ENCODE results near the gene HOXB4.

HOXB4 gene

DNA sequence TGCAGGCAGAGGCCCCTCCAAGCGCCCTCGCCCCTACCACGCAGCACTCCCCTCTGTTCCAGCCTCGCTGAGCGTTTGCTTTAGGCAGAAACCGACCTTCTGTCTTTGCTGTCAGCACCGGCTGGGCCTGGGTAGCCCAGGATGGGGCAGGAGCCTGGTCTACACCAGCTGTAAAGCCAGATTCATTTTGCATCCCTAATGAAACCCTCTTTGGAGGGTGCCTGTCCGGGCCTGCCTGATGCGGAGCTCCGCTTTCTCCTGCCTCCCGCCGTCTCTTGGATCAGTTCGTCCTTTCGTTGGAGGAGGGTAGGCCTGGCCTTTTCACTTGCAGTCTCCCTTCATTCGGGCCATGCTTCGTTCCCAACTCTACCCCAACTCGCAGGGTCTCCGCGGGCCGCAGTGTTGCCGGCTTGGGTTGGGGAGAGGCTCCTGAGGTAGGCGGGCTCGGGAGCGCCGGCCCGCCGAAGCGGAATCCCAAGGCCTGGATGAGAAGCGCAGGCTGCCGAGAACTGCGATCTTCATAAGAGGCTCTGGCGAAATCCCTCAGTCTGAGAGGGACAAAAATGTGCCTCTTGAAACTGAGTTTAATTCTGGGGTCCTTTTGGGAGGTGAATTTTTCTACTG, 41.8 kb upstream of the HOXB4 start:
- DNase-seq (ENCODE audit: low read depth in 1 of 2, low spot score in 1 of 2): no peak
- no peak for TF ChIP-seq JUND (IDR thresholded peaks at IDR 0.05; ENCODE audit: low read depth)
- in situ Hi-C loops (cut with HindIII; ENCODE audit: low pct_unique_long_range_greater_than_20kb, low sequenced_read_pairs): no loop called here

DNA sequence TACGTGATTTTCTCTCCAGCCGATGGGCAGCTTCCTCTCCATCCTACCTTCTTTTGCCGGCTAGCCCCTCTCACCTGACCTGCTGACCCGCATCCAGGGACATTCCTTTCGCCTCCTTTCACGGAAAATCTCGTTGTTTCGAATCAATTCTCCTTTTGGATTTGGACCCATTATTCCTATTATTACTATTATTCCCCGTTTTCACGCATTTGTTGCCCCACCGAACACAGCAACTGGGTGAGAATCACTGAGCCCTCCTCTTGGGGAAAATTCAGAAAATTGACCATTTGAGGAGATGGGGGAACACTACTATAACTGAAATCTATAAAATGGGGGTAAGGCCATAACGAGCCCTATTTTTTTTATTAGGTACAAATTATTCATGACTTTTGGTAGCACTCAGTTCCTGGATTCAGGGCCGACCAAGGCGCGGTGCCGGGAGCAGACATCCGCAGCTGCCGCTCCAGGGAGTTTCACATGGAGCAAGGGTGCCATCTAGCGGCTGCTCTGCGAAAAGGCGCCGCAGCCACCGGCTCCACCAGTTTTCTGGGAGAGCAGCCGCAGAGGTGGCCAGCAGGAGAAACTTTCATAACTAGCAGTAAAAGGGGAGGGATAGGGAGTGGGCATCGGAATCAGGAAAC, 40.2 kb upstream of the HOXB4 start:
- no peak for TF ChIP-seq JUND (IDR thresholded peaks at IDR 0.05; ENCODE audit: low read depth)
- DNase-seq (ENCODE audit: low read depth in 1 of 2, low spot score in 1 of 2): peak; percentile 89 to 100
- in situ Hi-C loops (cut with HindIII; ENCODE audit: low pct_unique_long_range_greater_than_20kb, low sequenced_read_pairs): no loop called here

DNA sequence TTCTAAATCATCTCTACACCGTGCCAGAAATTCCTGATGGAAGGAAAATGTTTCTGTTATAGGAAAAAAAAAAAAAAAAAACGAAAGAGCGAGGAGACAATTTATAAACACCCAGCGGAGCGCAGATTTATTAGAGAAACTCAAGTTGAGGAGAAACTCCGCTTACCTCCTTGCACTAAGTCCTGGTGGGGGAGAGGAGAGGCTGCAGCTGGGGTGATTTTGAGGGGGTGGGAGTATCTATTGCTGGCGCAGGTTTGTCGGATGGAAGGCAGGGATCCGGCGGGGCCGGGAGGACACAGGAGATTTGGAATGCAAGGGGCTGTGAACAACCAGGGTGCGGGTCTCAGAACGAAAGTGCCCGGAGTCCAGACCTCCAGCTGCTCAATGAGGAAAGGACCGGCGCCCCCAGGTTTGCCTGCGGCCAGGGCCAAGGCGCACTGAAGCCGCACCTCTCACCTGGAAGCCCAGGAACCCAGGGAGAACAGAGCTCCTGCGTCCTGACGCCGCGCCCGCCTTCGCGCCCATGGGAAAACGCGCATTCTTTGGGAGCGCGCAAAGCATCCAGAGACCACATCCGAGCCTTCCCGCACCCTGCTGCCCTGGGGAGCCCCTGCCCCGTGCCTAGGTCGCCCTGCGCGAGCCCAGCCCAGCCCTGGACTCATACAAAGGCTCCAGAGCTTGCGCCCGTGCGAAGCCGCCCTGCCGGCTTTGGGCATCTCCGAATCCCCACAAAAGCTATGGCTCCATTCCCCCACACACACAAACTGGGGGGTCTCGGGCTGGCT, 39.5 kb upstream of the HOXB4 start:
- in situ Hi-C loops (cut with HindIII; ENCODE audit: low pct_unique_long_range_greater_than_20kb, low sequenced_read_pairs): no loop called here
- TF ChIP-seq JUND (IDR thresholded peaks at IDR 0.05; ENCODE audit: low read depth): no peak

DNA sequence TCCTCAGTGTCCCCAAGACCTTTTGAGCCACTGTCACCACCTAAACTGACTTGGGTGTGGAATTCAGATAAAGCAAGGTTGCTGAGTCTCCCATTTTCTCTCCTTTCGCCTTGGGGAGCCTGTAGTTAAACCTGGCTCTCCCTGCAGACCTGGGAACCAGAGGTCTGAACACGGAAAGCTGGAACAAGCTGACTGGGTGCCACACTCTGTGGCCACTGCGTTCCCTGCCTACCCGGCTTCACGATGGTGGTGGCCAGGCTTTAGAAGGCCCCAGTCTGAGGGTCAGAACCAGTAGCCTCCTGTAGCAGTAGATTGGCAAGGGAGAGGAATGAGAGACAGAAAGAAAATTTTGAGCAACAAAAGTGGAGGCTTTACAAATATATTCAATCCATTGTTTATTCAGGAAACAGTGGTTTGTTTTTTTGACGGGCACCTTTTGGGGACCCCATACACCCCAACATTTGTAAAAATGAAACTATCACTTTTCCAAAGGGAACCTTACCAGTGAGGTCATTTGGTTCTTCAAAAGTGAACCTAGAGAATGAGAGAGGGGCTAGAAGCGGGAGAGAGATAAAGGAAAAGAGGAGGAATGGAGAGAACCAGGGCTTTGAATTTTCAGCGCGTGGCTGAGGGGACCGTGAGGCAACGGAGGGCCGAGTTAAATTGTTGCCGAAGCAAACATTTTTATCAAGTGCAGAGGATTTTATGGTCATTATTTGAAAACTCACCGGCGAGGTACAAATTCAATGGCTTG, 38.7 kb upstream of the HOXB4 start:
- in situ Hi-C loops (cut with HindIII; ENCODE audit: low pct_unique_long_range_greater_than_20kb, low sequenced_read_pairs): no loop called here
- no peak for TF ChIP-seq JUND (IDR thresholded peaks at IDR 0.05; ENCODE audit: low read depth)
- DNase-seq (ENCODE audit: low read depth in 1 of 2, low spot score in 1 of 2): no peak

More for the DNA sequence above, 39.5 kb upstream of the HOXB4 start:
- no peak for DNase-seq (ENCODE audit: low read depth in 1 of 2, low spot score in 1 of 2)

DNA sequence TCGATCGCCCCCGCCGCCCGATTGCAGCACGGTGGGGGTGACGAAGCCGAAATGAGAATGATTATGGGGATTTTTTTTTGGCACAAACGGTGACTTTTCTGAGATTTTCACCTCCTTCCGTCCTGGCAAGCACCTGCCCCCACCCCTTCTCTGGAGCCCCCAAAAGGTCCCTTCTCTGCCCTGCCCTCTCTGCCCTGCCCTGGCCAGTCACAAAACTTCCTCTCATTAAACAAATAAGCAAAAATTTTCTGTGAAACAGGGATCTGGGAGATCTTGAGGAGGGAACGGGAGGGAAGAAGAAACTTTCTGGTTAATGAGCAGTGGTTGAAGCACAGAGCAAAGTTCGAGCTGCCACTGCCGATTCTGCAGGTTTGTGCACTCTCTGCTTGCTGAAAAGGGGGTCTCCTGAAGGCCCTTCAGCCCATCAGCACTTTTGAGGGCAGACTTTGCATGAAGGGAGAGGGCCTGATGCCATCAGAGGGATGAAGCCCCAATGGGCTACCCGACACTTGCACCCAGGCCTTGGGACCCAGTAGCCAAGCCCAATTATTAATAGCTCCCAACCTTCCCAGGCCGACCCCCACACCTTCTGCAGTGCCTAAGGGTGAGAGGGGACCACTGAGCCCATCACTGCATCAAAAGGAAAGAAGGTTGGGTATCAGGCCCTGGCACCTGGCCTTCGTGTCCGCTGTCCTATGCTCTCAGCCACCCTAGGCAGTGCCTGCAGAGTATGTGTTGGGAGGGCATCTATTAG, 38.0 kb upstream of the HOXB4 start:
- in situ Hi-C loops (cut with HindIII; ENCODE audit: low pct_unique_long_range_greater_than_20kb, low sequenced_read_pairs): no loop called here
- TF ChIP-seq JUND (IDR thresholded peaks at IDR 0.05; ENCODE audit: low read depth): no peak
- no peak for DNase-seq (ENCODE audit: low read depth in 1 of 2, low spot score in 1 of 2)

DNA sequence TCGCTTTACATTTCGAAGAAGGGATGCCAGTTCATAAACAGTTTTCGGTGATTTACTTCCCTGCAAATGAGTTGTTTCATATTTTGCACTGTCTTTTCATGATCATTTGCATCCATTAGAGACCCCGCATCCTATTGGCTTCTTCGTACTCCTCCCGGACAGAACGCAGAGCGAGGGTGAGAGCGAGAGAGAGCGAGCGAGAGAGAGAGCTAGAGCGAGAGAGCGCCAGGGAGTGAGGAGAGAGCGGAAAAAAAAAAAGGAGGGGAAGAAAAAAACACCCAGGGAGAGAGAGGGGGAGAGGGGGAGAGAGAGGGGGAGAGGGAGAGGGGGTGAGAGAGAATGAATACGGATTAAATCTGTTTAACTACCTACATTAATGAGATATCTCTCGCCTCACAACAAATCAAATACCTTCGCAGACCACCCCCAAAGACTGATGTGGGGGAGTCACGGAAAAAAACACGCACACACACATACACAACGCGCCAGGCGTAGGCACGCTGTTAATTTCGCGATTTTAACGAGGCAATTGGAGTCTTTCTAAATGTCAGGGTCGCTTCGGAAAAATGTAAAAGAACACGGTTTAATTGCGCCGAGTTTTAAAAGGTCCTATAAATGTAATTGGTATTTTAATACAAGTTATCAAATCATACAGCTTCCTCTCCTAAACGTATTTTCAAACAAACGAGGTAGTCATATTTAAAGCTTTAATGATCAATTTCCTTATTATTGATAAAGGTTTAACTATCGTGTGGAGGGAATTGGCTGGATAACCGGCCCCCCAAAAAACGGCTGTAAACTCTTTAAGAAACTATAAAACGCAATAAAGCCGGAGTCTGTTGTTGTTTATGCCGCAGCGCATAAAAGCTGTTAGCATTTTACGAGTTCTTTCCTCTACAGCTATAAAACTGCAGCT, 37.2 kb upstream of the HOXB4 start, which contains the start of gene HOXB8:
HOXB8 (minus strand) TSS at position 246 of the 916 bp plus-strand sequence. CDS start 588 bp downstream, outside the sequence.
- no peak for DNase-seq (ENCODE audit: low read depth in 1 of 2, low spot score in 1 of 2)
- in situ Hi-C loops (cut with HindIII; ENCODE audit: low pct_unique_long_range_greater_than_20kb, low sequenced_read_pairs): no loop called here
- TF ChIP-seq JUND (IDR thresholded peaks at IDR 0.05; ENCODE audit: low read depth): no peak

DNA sequence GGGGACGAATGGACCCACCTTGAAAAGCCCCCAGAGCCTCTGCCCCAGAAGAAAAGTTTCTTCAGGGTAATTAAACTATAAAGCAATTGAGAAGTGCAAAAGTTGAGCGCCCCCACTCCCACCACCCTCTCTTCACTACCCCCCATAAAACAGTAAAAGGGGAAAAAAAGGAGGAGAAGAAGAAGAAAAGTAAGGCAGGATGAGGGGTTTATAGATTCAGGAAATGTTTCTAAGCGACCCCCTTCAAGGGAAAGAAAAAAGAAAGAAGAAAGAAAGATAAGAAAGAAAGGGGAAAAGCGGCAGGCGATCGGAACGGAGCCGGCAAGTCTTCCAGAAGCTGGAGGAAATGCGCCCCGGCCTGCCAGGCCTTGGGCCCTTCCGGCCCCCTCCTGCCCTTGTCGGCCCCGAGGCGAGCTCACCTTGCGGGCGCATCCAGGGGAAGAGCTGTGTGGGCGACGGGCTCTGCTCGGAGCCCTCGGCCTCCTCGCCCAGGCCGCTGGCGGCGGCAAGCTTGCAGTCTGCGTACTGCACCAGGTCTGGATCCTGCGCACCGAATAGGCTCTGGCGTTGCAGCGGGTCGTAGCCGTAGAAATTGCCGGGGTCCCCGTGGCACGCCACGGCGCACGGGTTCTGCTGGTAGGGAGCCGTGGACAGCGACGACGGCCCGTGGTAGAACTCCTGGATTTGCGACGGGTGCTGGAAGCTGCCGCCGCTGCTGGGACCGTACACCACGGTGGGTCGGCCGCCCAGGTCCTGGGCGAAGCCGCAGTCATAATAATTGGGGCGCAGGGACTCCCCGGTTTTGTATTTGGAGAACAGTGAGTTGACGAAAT, 35.9 kb upstream of the HOXB4 start:
- DNase-seq (ENCODE audit: low read depth in 1 of 2, low spot score in 1 of 2): no peak
- in situ Hi-C loops (cut with HindIII; ENCODE audit: low pct_unique_long_range_greater_than_20kb, low sequenced_read_pairs): no loop called here

DNA sequence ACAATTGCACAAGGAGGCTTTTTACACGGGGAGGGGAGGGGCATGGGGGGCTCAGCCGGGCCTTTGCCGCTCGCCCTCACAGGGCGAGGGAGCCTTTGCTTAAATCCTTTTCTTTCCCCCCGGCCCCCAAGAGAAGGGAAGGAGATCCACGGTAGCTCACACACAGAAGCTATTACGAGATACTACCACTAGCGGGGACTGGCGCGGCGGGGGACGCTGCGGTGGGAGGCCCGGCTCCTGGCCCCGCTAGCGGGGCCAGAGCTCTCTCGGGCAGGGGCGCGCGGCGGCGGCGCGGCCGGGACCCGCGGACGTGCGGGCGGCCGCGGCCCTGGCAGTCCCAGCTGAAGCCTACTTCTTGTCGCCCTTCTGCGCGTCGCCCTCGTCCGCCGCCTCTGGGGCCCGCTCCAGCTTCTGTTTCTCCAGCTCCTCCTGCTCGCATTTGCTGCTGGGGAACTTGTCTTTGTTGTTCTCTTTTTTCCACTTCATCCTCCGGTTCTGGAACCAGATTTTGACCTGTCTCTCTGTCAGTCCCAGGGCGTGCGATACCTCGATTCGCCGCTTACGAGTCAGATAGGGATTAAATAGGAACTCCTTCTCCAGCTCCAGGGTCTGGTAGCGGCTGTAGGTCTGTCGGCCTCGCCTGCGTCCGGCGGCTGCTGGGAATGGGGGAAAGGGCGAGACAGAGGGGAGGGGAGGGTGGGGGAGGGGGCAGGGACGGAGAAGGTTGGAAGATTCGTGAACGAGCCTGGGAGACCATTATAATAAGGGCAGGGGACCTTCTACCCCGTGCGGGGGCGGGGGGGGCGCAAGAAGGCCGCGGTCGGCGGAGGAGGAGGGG, 34.9 kb upstream of the HOXB4 start:
- in situ Hi-C loops (cut with HindIII; ENCODE audit: low pct_unique_long_range_greater_than_20kb, low sequenced_read_pairs): no loop called here

More for the DNA sequence above, 35.9 kb upstream of the HOXB4 start:
- no peak for TF ChIP-seq JUND (IDR thresholded peaks at IDR 0.05; ENCODE audit: low read depth)

DNA sequence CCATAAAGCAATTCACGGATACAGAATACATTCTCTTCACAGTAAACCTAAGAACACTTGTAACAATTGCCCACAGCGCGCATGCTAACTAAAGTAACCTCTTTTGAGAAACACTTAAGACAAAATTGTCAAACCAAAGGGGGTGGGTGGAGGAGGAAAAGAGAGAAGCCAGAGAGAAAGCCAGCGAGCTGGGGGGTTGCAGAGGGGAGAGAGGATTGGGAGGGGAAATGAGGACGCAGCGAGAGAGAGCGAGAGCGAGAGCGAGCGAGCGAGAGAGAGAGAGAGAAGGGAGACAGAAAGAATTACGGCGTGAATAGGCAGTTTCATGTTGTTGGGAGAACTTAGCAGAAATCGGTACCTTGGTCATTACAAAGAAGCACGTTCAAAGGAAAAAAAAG, 34.3 kb upstream of the HOXB4 start:
- in situ Hi-C loops (cut with HindIII; ENCODE audit: low pct_unique_long_range_greater_than_20kb, low sequenced_read_pairs): no loop called here
- DNase-seq (ENCODE audit: low read depth in 1 of 2, low spot score in 1 of 2): no peak
- TF ChIP-seq JUND (IDR thresholded peaks at IDR 0.05; ENCODE audit: low read depth): no peak

More for the DNA sequence above, 34.9 kb upstream of the HOXB4 start:
- peak in 1 of 2 experiments; percentile 57 for DNase-seq (ENCODE audit: low read depth in 1 of 2, low spot score in 1 of 2)
- TF ChIP-seq JUND (IDR thresholded peaks at IDR 0.05; ENCODE audit: low read depth): no peak
